ENCODE data around the gene MCU.
"Not testable (repeated sequence)": the region's sequence is repeated elsewhere in the genome, so short reads cannot be mapped to it uniquely, and the experiment has no call there.

The MCU gene

GRCh38 chr10:72691863-72692743 lies at the start of gene MCU:
Gene MCU (plus strand): TSS chr10:72692143. CDS start chr10:72692152, 9 bp downstream.
- peak; percentile 92 for DNase-seq

DNA sequence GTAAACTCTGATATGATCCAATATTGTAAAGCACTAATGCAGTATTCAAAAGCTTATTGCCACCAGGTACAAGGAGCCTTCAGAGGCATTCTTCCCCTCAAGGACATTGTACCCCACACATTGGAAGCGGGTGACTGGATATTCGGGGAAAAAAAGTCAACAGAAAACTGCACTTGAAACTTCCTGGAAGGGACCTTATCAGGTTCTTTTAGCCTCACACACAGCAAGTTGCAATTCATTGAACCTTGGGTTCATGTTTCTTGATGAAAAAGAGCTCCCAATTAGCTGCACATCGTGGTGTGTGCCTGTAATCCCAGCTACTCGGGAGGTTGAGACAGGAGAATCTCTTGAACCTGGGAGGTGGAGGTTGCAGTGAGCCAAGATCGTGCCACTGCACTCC lies 49.6 kb upstream of the MCU start:
- no peak for DNase-seq

- no peak for DNase-seq
These were observed 46.6 kb upstream of the MCU start for GRCh38 chr10:72645263-72645858.

GRCh38 chr10:72646971-72647370 lies 45.0 kb upstream of the MCU start:
- not testable (repeated sequence) for DNase-seq

DNA sequence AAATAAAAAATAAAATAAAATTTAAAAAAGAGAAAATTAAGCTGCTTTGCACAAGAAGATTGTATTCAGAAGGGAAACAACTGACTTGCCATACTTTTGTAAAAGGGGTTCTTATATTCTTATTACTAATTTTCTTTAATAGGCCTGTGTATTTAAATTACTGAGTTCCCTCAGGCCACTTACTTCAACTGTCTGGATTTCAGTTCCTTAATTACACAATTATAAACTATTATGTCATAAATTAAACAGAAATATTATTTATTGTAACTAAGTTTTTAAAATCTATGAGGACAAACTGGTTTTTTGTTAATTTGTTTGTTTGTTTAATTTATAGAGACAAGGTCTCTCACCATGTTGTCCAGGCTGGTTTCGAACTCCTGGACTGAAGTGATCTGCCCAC lies 43.6 kb upstream of the MCU start:
- DNase-seq, result no peak

DNA sequence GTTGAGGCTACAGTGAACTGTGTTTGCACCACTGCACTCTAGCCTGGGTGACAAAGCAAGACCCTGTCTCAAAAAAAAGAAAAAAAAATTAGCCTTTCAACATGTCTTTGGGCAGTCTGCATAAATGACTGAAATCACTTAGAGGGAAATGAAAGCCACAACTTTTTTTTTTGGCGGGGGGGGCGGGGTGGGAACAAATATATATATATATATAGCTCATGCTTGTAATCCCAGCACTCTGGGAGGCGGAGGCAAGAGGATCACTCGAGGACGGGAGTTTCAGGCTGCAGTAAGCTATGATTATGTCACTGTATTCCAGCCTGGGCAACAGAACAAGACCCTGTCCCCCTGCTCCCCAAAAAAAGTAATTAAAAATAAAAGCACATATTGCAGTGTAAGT lies 42.7 kb upstream of the MCU start:
- DNase-seq, result no peak

DNA sequence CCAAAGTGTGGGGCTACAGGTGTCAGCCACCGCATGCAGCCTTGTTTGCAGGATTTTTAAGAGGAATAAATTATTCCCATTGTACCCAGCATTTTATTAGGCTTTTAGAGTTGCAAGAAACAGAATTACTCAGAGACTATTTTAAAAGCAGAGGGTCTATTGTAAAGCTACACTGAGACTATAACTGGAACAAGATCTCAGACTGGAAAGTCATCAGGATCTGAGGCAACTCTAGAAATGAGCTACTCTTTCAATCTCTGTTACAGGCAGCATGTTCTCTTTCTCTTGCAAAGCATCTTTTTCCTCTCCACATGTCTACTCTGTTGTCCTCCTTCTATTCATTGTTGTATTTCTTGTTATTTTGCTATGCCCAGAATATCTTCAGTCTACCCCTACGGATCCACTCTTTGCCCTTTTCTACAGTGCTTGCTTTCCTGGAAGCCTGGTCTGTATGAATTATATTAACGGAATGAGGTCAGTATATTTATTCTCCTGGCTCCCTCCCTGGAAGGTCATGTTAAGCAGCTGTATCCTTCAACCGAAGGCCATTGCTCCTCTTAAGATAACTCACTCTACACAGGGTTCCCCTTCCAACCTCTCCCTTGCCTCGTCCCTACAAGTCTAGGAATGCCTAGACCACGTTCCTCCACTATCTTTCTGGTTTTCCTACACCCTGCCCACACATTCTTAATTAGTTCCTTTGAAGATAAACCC lies 38.4 kb upstream of the MCU start:
- no peak for DNase-seq

DNA sequence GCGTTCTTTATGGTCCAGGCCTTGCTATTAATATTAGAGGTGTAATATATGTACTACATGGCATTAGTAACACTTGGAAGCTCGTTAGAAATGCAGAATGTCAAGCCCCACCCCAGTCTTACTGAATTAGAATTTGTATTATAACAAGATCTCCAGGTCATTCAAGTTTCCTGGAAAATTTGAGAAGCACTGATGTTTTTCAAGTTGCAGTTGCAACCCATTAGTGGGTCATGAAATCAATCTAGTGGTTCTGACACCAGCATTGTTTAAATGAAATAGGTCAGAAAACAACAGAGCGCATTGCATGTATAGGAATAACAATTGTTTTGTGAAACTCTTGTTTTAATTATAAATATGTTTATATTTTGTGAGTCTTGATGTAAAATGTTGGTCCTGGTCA lies 37.2 kb upstream of the MCU start:
- no peak for DNase-seq

GRCh38 chr10:72658696-72659400 lies 33.1 kb upstream of the MCU start:
- no peak for DNase-seq

DNA sequence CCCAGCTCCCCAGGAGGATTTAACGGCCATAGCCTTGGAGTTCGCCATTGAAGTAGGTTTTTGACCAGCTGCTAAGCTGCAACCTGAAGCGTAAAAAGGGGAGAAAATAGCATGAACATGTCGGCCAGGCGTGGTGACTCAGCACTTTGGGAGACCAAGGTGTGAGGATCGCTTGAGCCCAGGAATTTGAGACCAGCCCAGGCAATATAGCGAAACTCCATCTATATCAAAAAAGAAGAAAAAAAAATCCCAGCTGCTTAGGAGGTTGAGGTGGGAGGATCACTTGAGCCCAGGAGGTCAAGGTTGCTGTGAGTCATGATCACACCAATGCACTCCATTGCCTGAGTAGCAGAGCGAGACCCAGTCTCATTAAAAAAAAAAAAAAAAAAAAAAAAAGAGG lies 32.2 kb upstream of the MCU start:
- no peak for DNase-seq

DNA sequence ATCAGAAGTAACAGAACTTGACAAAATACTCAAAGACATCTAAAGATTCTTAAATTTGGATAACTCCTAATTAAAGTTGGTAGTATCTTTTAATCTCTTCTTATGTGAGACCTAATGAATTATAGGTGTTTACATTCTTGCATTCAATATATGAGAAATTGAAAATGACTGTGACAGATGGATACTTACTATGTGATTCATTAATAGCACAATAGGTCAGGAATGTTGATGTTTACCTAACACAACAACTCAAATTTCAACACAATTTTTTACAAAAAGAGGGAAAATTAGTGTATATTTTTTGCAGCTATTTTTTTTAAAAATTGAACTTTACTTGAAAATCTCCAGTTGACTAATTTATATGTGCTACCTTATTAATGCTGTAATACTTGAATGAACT lies 31.7 kb upstream of the MCU start:
- DNase-seq, result no peak

- DNase-seq, result no peak
These were observed 30.5 kb upstream of the MCU start for GRCh38 chr10:72661431-72661830.

- no peak for DNase-seq
These were observed 28.0 kb upstream of the MCU start for GRCh38 chr10:72663971-72664370.

- no peak for DNase-seq
These were observed 26.0 kb upstream of the MCU start for GRCh38 chr10:72665925-72666324.

DNA sequence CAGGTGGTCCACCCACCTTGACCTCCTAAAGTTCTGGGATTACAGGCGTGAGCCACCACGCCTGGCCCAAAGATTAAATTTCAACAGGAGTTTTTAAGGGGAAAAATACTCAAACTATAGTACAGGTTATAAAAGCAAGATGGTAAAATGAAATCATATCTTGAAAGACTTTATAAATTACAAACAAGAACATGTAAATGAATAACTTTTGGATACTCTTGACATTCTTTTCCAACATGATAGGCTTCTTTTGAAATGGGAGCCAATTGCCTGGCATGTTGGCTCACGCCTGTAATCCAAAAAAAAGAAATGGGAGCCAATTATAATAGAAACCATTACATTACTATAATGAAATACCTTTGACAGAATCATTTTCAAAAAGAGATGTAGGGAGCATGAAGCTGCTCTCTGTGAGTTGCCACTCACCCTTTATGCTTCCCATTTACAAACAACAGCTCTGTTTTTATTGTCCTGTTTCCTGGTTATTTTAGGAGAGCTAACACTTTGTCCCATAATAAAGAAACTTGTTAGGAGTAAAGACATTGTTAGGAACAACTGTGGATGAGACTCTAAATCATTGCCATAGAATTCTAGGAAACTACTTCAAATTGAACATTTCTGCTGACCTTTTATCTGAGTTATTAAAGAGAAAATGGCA lies 24.6 kb upstream of the MCU start:
- no peak for DNase-seq

DNA sequence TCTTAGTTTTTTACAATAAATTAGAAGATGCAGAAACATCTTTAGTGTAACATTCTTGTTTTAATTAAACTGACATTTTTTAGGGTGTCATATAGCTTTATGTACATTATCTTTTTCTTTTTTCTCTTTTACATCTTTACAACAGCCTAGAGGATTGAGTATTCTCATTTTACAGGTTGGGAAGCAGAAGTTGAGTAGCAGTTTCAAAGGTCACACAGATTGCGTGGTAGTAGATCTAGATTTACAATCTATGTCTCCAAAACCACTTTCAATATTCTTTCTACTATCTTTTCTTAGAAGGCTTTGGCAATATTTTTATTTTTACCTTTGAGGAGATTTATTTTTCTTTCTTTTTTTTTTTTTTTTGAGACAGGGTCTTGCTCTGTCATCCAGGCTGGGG lies 18.7 kb upstream of the MCU start:
- no peak for DNase-seq

GRCh38 chr10:72674174-72674573 lies 17.8 kb upstream of the MCU start:
- not testable (repeated sequence) for DNase-seq

DNA sequence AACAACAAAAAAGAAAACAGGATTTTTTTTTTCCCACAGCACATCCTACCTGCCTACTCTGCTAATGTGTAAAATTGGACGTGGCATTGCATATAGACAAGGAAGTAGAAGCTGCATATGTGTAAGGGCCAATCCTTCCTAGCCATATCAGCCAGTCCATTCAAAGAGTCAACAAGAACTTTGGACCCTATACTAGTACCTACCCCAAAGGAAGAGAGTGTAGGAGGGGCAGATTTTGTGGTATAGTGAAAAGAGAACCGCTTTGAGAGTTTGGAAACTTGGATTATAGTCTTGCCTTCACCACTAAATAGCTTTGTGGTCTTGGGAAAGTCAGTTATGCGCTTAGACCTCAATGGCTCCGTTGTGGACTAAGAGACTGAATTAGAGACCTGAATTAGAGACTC lies 12.1 kb upstream of the MCU start:
- no peak for DNase-seq

- no peak for DNase-seq
These were observed 9.3 kb upstream of the MCU start for GRCh38 chr10:72682638-72683037.

- no peak for DNase-seq
These were observed 6.5 kb upstream of the MCU start for GRCh38 chr10:72685264-72685921.

DNA sequence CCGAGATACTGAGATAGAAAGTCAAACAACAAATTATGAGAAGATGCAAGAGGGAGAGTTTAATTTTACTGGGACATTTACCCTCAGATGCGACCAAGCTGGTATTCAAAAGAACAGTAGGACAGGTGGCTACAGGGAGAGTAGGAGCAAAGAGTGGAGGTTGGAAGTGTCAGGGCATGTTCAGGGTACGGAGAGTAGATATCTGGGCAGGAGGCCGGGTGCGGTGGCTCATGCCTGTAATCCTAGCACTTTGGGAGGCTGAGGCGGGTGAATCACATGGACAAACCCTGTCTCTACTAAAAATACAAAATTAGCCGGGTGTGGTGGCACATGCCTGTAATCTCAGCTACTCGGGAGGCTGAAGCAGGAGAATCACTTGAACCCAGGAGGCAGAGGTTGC lies 5.5 kb upstream of the MCU start:
- not testable (repeated sequence) for DNase-seq

DNA sequence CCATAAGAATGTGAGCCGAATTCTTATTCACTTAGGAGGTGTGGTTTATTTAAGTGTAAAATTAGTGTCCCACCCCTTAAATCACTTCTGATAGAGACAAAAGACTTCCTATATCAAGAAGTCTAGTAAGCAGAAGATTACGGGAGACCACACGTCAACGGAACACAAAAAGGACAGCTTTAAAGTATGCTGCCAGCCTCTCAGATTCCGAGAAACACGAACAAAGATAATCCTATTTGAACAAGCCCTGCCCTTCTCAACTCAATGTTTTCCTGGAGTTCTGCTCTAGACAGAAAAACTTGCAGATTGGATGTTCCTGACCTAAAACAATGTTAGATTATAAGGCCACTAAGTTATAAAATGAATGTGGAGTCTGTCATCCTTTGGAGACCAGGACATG lies 4.9 kb upstream of the MCU start:
- no peak for DNase-seq

Data from CD4-positive, alpha-beta T cell treated with Interleukin-15 for 1 hour (primary cell).